ENCODE results near the gene CEP350.
"Not testable (repeated sequence)": the region's sequence is repeated elsewhere in the genome, so short reads cannot be mapped to it uniquely, and the experiment has no call there.

The CEP350 gene

GRCh38 chr1:179951383-179952144 lies 3.0 kb upstream of the CEP350 start:
- no peak for DNase-seq

DNA sequence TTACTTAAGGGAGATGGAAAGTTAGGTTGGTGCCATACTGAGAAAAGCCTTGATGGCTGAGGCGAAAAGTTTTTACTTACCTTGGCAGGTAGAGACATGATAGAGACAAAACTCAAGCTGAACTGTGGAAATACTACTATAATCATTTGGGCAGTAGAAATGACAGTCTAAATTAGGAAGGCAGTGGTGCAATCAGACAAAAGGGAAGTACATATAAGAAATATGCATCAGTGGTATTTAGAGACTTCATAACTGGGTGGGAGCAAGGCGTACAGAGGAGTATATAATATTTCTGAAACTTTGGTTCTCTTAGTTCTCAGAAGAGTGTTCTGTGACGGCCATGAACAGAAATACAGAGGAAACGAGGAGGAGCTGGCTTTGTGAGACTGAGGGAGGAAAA lies 2.4 kb upstream of the CEP350 start:
- DNase-seq, result no peak

GRCh38 chr1:179953974-179954492 lies 577 bp upstream of the CEP350 start:
- peak; percentile 59 for DNase-seq

DNA sequence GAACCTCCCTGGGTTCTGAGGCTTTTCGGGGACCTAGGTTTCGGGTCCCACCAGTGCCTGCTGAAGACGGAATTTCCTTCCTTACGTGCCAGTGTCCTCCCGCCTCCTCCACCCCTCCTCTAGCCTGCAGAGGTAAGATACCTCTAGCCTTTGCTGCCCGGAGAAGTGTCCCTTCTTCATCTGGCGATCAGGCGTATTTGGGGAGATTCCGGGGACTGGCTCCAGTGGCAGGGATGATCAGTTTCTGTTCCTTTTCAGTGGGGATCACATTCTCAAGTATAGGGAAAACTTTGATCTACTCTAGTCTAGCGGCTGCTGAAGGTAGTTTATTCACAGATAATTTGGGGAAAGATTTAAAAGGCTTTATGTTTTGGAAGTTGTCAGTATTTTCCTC lies 674 bp downstream of the CEP350 start:
- peak; percentile 34 for DNase-seq

- DNase-seq, result no peak
Measured at GRCh38 chr1:179955731-179956130, 1.1 kb downstream of the CEP350 start.

GRCh38 chr1:179958359-179958758 lies 3.7 kb downstream of the CEP350 start:
- no peak for DNase-seq

GRCh38 chr1:179962168-179962567 lies 7.6 kb downstream of the CEP350 start:
- not testable (repeated sequence) for DNase-seq

DNA sequence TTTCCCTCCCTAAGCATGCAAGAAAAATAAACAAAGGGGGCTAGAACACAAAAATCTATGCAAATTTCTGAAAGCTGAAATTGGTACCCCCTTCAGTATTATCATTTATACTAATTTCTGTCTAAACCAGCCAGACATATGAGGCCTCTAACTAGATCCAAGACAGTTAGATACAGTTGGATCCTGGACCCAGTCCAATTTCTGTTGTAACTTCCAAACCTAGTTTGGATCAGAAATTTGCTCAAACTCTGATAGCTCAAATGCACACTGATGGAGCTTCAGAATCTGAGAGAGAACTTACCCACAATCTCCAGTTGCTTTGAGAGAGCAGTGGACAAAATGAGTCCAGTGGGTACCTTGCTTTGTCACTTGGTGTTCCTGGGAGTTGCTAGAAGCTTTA lies 11.9 kb downstream of the CEP350 start:
- DNase-seq, result no peak

GRCh38 chr1:179968284-179968993 lies 13.8 kb downstream of the CEP350 start:
- no peak for DNase-seq

DNA sequence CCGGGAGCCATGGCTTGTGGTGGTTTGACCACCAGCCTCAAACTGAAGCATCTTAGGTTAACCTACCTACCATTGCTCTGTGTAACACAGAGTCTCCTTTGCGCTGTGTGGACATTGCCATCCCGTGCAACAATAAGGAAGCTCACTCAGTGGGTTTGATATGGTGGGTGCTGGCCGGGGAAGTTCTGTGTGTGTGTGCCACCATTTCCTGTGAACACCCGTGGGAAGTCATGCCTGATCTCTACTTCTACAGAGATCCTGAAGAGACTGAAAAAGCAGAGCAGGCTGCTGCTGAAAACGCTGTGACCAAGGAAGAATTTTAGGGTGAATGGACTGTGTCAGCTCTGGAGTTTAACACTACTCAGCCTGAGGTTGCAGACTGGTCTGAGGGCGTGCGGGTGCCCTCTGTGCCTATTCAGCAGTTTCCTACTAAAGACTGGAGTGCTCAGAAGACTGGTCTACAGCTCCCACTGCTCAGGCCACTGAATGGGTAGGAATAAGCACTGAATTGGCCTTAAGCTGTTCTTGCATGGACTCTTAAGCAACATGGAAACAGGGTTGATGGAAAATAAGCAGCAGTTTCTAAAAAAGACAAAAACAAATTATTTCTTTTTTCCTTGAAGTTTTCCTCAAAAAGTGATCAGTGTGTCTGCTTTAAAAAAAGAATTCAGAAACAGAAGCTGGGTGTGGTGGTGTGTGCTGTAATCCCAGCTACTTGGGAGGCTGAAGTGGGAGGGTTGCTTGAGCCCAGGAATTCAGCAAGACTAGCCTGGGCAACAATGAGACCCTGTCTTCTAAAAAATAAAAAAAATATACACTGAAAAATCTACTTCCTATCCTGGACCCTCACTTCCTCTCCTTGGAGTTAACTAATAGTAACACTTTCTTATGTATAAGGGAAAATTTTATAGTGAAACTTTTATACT lies 14.6 kb downstream of the CEP350 start:
- DNase-seq, result no peak

DNA sequence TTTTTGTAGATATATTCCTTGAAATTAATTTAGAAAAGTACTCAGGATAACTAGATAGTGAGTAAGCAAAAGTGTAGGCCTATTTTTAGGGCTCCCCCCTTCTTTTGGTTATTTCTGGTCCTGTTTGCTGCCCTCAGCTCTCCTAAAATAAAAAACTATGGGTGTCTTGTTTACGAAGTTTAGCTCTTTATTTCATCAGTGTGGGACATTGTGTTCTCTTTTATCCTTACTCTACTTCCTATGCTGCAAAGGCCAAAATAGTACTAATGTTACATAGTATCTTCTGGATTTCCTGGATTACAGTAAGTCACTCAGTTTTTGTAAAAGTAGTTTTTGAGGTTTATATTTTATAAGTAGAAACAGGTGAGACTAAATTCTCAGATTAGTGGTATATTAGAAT lies 15.4 kb downstream of the CEP350 start:
- no peak for DNase-seq

- DNase-seq, result no peak
Measured at GRCh38 chr1:179971563-179972496, 17.2 kb downstream of the CEP350 start.

DNA sequence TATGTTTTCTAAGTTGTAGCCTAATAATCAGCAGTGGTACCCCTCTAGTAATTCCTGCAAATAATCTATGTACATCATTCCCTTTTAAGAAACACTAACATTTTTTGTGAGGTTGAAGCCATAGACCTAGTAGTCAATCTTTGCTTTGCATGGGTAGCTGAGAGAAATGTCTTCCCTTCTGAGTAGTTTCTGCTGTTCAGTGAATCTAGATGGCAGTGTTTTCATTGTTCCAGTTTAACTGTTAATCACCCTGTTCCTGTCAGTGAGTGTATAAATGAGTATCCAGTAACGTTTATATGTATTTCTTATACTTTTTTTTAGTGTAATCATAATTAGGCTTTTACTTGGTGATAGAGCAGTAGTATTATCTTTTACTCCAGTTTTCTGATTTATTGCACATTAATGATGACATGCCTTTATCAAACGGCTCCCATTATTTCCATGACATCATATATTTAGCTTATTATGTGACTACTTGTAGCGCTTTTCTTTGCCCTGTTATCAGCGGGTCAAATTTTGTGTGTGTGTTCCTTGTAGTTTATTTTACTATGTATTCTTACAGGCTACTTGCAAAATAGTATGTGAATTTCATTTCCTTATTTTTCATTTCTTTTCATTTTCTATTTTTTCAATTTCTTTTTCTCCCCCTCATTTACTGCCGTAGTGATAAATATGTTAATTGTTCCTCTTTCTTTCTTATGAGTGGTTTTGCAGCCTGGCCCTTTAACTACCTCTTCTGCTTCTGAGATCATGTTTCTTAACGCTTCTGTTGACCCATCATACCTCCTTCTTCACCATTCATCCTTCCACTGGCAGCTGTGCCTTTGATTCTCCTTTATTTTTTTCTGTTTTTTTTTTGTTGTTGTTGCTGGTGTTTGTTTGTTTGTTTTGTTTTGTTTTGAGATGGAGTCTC lies 18.8 kb downstream of the CEP350 start:
- no peak for DNase-seq

- DNase-seq, result peak; percentile 3
Measured at GRCh38 chr1:179976970-179977651, 22.5 kb downstream of the CEP350 start.

- no peak for DNase-seq
Measured at GRCh38 chr1:179978199-179979079, 23.8 kb downstream of the CEP350 start.

GRCh38 chr1:179984101-179984500 lies 29.5 kb downstream of the CEP350 start:
- DNase-seq, result no peak

GRCh38 chr1:179984942-179985341 lies 30.3 kb downstream of the CEP350 start:
- no peak for DNase-seq

DNA sequence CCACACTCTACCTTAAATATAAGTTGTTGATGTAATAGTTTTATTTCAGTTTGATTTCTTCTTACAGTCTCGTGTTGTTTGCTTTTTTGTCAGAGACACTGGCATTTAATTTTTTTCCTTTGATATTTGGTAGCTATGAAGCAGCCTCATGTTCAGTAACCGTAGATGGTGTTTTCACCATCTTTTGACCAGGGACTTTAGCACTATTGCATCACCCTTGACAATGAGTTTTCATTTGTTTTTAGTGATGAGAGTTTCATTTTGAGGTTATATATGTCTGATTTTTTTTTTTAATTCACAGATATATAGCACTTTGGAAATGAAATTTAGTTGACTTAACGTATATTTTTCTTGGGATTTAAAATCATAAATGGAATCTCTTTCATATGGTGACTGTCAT lies 36.2 kb downstream of the CEP350 start:
- DNase-seq, result no peak

GRCh38 chr1:179995576-179995975 lies 41.0 kb downstream of the CEP350 start:
- DNase-seq, result no peak
